ENCODE measurements around the gene CAMK2D.

The CAMK2D gene

DNA sequence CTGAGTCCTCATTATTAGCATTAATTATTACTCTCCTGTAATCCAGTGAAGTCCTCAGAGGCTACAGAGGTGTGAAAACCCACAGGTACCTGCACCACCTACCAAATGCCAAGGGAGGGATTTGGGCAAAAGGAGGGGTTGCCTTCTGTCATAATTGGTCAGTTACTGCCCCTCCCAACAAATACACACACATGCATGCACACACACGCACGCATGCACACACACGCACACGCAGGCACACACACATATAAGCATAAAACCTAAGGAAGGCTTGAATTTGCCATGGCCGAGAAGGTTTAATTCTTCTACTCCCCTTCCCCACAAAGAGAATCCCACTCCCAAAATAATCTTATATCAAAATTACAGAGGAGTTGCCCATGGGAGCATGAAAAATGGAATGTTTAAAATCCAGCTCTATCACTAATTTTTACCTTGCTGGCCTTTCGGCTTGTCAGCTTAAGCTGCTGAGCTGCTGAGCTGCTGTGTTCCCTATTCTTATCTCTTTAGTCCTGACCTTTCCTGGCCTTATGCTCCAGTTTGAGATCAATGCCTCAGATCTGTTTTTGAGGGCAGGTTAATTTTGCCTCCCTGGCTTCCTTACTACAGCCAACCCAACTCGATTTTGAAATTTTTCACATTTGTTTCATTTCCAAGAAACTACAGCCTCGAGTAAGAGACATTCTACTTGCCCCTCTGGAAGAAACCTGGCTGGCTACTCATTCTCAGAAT is 95.0 kb downstream of the CAMK2D start:
- no peak for TF ChIP-seq SIN3A (IDR thresholded peaks at IDR 0.05; ENCODE audit: borderline replicate concordance, insufficient read depth, low read length)
- no peak for TF ChIP-seq POLR2AphosphoS5 (IDR thresholded peaks at IDR 0.05; ENCODE audit: low read depth, low read length)
- TF ChIP-seq FOXP2 (optimal IDR thresholded peaks at IDR 0.05; ENCODE audit: borderline replicate concordance, extremely low read depth, extremely low read length, insufficient read depth) = no peak
- no peak for TF ChIP-seq REST (IDR thresholded peaks at IDR 0.05; ENCODE audit: insufficient read depth in 1 of 2, low read depth in 2 of 2, low read length in 2 of 2)

DNA sequence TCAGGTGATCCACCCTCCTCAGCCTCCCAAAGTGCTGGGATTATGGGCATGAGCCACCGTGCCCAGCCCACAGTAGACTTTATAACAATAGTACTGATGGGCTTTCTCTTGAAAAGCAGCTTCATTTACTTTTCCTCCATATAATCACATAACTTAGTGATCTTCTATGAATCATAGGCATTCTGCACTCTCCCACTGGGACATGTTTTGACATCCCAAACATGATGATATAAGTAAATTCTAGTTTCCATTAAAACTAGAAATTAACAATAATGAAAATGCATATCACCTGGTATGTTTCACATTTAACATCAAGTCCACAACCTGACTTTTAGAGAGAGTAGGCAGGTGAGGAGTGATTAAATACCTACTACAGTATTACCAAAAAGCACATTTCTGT is 96.5 kb downstream of the CAMK2D start:
- TF ChIP-seq SIN3A (IDR thresholded peaks at IDR 0.05; ENCODE audit: borderline replicate concordance, insufficient read depth, low read length) (no peak), TAF1 (IDR thresholded peaks at IDR 0.05; ENCODE audit: borderline replicate concordance, insufficient read depth, low read length) (no peak), FOXP2 (optimal IDR thresholded peaks at IDR 0.05; ENCODE audit: borderline replicate concordance, extremely low read depth, extremely low read length, insufficient read depth) (no peak), REST (IDR thresholded peaks at IDR 0.05; ENCODE audit: insufficient read depth in 1 of 2, low read depth in 2 of 2, low read length in 2 of 2) (no peak), POLR2AphosphoS5 (IDR thresholded peaks at IDR 0.05; ENCODE audit: low read depth, low read length) (no peak)

DNA sequence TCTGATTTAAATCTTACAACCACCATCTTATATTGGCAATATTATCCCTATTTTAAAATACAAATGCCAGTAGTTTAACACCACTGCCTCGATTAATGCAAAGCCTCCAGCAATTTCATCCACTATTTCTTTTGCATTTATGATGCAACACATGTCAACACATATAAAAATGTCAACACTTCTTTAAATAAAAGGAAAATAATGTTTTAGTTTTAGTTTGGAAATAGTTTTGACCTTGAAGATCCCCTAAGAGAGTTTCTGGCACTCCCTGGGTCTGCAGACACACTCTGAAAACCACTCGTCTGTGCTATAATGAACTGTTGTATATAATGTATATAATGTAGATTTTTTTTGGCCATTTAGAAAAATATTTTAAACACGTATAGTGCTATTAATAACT is 99.0 kb downstream of the CAMK2D start:
- TF ChIP-seq FOXP2 (optimal IDR thresholded peaks at IDR 0.05; ENCODE audit: borderline replicate concordance, extremely low read depth, extremely low read length, insufficient read depth) = no peak
- no peak for TF ChIP-seq REST (IDR thresholded peaks at IDR 0.05; ENCODE audit: insufficient read depth in 1 of 2, low read depth in 2 of 2, low read length in 2 of 2)
- TF ChIP-seq POLR2AphosphoS5 (IDR thresholded peaks at IDR 0.05; ENCODE audit: low read depth, low read length) = no peak
- no peak for TF ChIP-seq TAF1 (IDR thresholded peaks at IDR 0.05; ENCODE audit: borderline replicate concordance, insufficient read depth, low read length)
- TF ChIP-seq SIN3A (IDR thresholded peaks at IDR 0.05; ENCODE audit: borderline replicate concordance, insufficient read depth, low read length) = no peak

GRCh38 chr4:113659127-113659526 is 102.4 kb downstream of the CAMK2D start:
- TF ChIP-seq TAF1 (IDR thresholded peaks at IDR 0.05; ENCODE audit: borderline replicate concordance, insufficient read depth, low read length) = no peak
- no peak for TF ChIP-seq SIN3A (IDR thresholded peaks at IDR 0.05; ENCODE audit: borderline replicate concordance, insufficient read depth, low read length)
- TF ChIP-seq FOXP2 (optimal IDR thresholded peaks at IDR 0.05; ENCODE audit: borderline replicate concordance, extremely low read depth, extremely low read length, insufficient read depth) = no peak
- TF ChIP-seq POLR2AphosphoS5 (IDR thresholded peaks at IDR 0.05; ENCODE audit: low read depth, low read length) = no peak
- no peak for TF ChIP-seq REST (IDR thresholded peaks at IDR 0.05; ENCODE audit: insufficient read depth in 1 of 2, low read depth in 2 of 2, low read length in 2 of 2)

Measured in PFSK-1 (cell line).